ENCODE results near the gene BABAM2.

- TF ChIP-seq CTCF (IDR thresholded peaks at IDR 0.05) (no peak), POLR2A (IDR thresholded peaks at IDR 0.05) (no peak)
These were observed 434.6 kb downstream of the BABAM2 start for GRCh38 chr2:28325173-28325566.

All from heart left ventricle (tissue), 13 donors.